Measurements from ENCODE around the gene SERPINB6. TPM values are rescaled to one million over a fixed set of nuclear protein-coding genes. Genes with fewer than 3 reads are reported as not detected.

Gene SERPINB6
- total and polyA plus RNA-seq, 2 of the 4 experiments (the other 2 are of a cell fraction), result 37.1 to 91.1 TPM

GRCh38 chr6:2919886-2920285 lies 51.5 kb downstream of the SERPINB6 start:
- intact Hi-C loops (cut with micrococcal nuclease) (no loop called here), in situ Hi-C loops (cut with MboI; ENCODE audit: low sequenced_read_pairs) (no loop called here), dilution Hi-C loops (cut with HindIII; ENCODE audit: low sequenced_read_pairs, unreplicated experiment) (no loop called here)
- Histone ChIP-seq H2BK15ac (ENCODE audit: low read depth, low read length) (no peak overlapping the region), H3K56ac (ENCODE audit: extremely low read depth, insufficient read depth, low read length) (no peak overlapping the region), H3K9ac (ENCODE audit: low read depth, low read length) (no peak overlapping the region), H2AK5ac (ENCODE audit: low read depth, low read length) (no peak overlapping the region), H3K4me2 (ENCODE audit: low read depth, low read length) (no peak overlapping the region), H3K79me1 (ENCODE audit: low read depth in 1 of 2, low read length in 2 of 2) (no peaks in the 10 kb centered on the region), H2BK20ac (ENCODE audit: low read depth, low read length) (no peak overlapping the region), H3K27ac (ENCODE audit: insufficient read depth, low read length) (no peak overlapping the region), H4K91ac (ENCODE audit: insufficient read depth, low read depth, low read length) (no peak overlapping the region), H3K4me1 (ENCODE audit: control insufficient read depth, insufficient read depth, low read length) (peaks cover 4% of the 10 kb centered on the region; the same call in 1 of the 2 replicates), H2BK120ac (ENCODE audit: low read depth, low read length) (no peak overlapping the region), H3K14ac (replicated peaks; ENCODE audit: low read depth, low read length) (no peak overlapping the region), H4K8ac (ENCODE audit: low read depth in 2 of 2, low read length in 2 of 2) (no peak overlapping the region), H3K4ac (ENCODE audit: low read depth, low read length) (no peak overlapping the region), H2BK5ac (ENCODE audit: low read depth, low read length, poor library complexity, severe bottlenecking) (no peak overlapping the region), H3K4me3 (ENCODE audit: insufficient read depth, low read depth, low read length) (no peak overlapping the region), H2AFZ (replicated peaks; ENCODE audit: low read length, poor library complexity) (no peak overlapping the region), H3K36me3 (ENCODE audit: control insufficient read depth, insufficient read depth, low read length) (no peaks in the 10 kb centered on the region), H3K27me3 (ENCODE audit: control insufficient read depth, insufficient read depth, low read length) (no peaks in the 10 kb centered on the region; the same call in 1 of the 2 replicates), H3K23ac (ENCODE audit: low read depth, low read length) (no peak overlapping the region), H4K20me1 (ENCODE audit: insufficient read depth, low read length) (no peaks in the 10 kb centered on the region), H3K18ac (ENCODE audit: low read depth, low read length) (no peak overlapping the region), H3K9me3 (ENCODE audit: control insufficient read depth, insufficient read depth, low read length) (no peaks in the 10 kb centered on the region), H4K5ac (ENCODE audit: low read depth, low read length) (no peak overlapping the region), H2AK9ac (replicated peaks; ENCODE audit: low read depth, low read length, poor library complexity) (no peak overlapping the region), H3K9me1 (ENCODE audit: insufficient read depth, low read length) (no peaks in the 10 kb centered on the region)
- TF ChIP-seq BHLHE40 (IDR thresholded peaks at IDR 0.05; ENCODE audit: low read depth, low read length) (no peak), RFX5 (IDR thresholded peaks at IDR 0.05; ENCODE audit: low read depth, low read length) (no peak), POLR2A (IDR thresholded peaks at IDR 0.05; ENCODE audit: low read depth, low read length) (no peak), CHD1 (IDR thresholded peaks at IDR 0.05; ENCODE audit: low read depth, low read length) (no peak), MXI1 (IDR thresholded peaks at IDR 0.05; ENCODE audit: borderline replicate concordance, low read depth, low read length) (no peak)
- DNase-seq, result no peak
- ATAC-seq (ENCODE audit: low read depth), result no peak
- no TSS peak for BruUV-seq (replicated peaks)
- ChIA-PET CTCF (no interaction called here), POLR2A (ENCODE audit: unreplicated experiment) (no interaction called here)
- WGBS, 2 experiments (ENCODE audit: extremely low coverage in 2 of 2, insufficient read length in 1 of 2), result no CpG with 5 or more reads among the region's 6 CpGs
